HG02610 (cell line): ENCODE data around the gene ROBO2.

Experiments
- ATAC-seq: cut with Tn5 transposase; IDR thresholded peaks from one replicate; pipeline ENCODE4 v1.9.1; 2021; ENCODE audit warnings: mild to moderate bottlenecking, moderate library complexity; ENCODE audit not compliant: unreplicated experiment

ROBO2 gene

DNA sequence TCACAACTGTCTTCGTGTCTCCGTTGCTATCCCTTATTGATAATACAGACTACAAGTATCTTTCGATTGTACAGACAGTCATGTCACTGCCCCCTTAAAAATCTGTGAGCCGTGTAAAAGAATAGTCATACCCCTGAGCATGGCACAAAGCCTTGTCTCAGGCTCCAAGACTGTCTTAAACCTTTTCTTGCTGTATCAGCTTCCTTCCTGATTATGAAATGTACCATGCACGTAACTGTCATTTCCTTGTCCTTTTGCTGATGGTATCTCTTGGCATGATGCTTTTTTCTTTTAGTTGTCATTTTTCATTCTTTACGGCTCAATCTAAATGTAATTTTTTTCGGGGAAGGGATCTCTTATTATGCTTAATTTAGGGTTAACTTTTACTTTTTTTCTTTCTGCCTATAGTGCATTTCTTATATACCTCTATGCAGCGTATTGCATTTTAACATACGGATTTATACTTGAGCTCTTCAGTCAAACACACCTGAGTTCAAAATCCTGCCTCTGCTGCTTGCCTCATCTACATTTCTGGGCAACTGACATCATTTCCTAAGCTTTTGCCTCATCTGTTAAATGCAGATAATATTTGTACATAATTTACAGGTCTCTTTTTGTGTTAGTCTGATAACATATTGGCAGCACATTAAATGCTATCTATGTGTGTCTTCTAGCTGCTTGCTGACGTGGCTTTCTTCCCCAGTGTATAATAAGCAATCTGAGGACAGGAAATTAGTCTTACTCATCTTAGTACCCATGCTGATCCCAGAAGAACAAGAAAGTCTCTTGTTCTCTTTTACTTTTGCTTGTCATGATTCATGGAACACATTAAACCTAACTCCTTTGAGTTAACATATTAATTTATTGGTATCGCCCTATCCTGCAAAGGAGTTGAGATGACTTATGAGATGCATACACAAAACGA is 57.3 kb downstream of the ROBO2 start:
- ATAC-seq: no peak

DNA sequence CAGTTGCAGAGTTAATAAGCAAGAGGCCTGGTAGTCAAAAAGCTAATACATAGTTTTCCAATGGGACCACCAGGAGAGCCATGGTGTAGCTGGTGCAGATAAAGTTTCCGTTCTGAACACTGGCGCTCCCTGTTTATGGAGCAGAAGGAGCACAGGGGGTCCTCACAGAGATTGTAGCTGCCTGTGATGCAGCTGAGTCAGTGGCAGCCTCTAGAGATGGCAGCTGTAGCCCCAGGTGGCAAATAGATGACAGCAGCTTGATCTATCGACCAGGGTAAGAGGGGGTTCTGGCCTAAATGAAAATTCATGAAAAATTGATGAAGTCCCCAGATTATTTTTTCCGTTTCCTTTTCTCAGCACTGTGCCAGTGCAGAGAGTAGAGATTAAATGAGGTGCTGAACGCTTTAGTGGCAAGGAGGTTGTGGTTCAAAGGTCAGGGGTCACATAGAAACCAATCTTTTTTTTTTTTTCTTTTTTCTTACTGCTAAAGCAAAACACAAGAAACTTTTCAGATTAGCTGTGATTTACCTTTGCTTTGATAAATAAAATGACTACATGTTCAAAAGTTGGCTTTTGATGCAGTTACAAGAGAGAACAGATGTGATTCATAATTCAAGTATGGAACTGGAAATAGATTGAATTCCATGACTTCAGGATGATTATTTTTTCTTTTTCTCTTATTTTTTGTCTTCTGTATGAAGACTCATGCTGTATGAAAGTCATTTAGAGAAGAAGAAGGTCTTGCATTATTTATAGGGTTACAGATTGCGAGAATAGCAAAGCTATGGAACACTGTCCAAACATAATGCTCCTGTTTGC is 63.3 kb downstream of the ROBO2 start:
- no peak for ATAC-seq

DNA sequence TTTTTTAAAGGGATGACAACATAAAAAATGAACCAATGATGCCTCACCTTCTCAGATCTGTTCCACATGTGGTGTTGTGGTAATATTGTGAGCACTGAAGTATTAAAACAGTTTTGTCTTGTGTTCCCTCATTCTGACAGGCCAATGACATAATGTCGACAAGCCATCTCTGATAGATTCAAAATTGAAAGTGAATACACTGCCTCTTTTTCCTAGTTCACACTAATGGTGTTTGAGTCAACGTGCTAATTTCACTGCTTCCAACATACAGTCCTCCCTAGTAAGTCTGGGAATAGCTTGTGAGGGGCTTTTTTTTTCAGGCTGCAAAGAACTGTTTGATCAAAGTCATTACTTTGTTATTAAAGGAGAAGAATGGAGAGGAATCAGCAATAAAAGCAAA is 82.8 kb downstream of the ROBO2 start:
- ATAC-seq: no peak

DNA sequence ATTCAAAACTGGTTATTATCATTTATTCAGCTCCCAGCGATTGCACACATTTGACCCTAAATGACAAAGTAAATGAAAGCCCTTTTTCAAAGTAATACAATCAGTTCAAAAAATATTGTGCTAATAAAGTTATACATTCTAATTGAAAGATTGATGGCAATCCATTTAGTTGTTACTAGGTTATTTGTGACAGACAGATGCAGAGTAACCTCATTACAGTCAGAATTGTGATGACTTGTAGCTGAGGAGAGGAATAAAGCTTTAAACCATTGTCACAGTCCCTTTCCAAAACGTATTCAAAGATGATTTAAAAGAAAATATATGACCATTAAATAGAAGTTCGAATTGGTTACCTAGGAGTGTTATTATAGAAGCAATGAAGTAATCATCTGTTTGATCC is 86.1 kb downstream of the ROBO2 start:
- no peak for ATAC-seq

DNA sequence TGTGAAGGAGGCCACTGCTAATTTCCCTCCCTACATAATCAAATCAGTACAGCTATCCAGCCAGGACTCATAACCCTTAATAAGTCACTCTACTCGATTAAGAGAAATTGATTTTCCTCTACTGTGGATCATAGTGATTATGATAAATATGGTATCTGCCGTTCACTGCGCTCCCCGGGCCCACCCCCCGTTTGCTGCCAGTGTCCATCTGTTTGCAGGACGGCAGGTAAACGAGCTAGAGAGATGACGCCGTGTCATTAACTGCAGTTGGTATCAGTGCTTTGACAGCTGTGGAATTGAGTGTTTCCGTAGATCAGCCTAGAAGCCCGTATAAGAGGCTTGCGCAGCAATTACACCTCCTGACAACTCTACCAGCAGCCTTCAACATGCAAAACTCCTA is 94.9 kb downstream of the ROBO2 start:
- ATAC-seq: no peak

DNA sequence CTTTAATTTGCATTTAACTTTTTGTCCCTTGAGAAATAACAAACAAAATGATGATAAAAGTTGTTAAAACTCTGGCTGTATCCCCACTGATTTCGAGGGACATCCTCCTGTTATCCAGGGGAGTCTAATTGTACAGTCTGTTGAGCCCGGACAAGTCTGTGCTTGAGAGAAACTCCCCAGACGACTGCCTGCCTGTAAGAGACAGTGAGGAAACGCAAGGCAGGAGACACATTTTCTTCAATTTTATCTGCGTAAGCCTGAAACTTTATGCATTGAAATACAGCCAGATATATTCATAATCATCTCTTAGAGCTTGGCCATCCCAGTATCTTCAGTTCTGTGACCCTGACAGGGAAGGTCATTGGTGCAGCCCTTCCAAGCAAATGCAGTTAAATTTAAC is 97.7 kb downstream of the ROBO2 start:
- no peak for ATAC-seq

DNA sequence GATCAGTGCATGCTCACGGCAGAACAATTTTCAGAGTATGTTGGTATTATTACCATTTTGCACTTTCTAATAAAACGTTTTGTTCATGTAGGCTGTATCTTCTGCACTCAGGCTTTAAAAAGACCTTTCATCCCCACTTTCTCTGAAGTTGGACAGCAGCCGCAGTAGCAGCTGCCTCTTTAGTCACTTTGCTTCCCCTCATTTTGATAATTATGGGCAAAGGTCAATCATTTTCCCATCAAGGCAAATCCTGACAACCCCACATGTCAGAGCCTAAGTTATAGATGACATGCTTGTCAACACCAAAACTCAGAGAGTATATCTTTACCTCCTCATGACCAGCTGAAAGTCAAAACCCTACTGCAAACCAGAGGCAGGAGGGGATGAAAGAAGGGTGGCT is 99.7 kb downstream of the ROBO2 start:
- no peak for ATAC-seq

DNA sequence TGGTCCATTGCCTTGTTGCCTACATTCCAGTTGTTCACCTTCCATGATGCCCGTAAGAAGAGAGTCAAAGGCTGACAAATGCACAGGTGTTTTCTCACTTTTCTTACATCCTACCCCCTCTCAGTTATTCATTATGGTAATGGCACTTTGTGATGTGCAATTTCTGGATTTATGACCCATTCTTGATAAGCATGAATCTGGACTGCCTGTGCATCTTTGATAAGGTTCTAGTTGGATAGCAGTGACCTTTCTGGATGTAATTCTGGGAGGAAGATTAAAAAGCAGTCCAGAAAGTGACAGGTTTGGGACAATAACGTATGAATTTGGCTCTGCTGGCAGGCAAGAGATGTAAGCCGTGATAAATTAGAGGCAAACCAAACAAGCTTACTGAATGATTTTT is 101.5 kb downstream of the ROBO2 start:
- no peak for ATAC-seq

DNA sequence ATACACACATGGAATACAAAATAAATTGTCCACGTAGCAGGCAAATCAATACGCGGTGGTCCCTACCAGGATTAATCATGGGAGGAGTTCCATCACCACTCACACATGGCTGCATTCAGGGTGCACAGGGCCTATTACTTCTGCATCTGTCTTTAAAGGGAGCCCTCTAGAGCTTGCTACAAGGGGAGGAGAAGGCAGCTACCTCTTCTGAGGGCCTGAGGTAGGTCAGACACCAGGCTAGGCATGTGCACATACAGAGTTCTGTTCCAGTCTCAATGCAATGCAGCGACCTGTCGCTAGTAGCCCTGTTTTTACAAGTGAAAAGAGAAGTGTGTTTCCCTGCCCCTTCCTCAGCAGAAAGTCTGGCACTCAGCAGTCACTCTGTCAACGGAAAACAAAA is 102.7 kb downstream of the ROBO2 start:
- no peak for ATAC-seq

DNA sequence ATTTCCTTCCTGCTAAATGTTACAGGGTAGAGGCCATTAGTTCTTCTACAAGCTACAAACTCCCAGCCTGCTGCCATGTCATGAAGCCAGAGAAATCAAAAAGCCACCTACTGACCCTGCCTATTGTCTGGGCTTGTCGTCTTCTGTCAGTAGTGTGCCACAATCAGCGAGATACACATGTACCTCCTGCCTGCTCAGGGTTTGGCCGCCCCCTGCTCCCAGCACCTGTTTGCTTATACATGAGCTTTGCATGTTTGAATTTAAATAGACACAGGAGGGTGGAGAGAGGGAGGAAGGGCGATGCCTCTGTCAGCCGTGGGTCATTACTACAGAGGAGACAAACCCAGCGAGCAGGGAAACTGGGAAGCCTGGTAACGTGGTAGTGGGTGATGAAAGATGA is 106.1 kb downstream of the ROBO2 start:
- ATAC-seq: no peak

DNA sequence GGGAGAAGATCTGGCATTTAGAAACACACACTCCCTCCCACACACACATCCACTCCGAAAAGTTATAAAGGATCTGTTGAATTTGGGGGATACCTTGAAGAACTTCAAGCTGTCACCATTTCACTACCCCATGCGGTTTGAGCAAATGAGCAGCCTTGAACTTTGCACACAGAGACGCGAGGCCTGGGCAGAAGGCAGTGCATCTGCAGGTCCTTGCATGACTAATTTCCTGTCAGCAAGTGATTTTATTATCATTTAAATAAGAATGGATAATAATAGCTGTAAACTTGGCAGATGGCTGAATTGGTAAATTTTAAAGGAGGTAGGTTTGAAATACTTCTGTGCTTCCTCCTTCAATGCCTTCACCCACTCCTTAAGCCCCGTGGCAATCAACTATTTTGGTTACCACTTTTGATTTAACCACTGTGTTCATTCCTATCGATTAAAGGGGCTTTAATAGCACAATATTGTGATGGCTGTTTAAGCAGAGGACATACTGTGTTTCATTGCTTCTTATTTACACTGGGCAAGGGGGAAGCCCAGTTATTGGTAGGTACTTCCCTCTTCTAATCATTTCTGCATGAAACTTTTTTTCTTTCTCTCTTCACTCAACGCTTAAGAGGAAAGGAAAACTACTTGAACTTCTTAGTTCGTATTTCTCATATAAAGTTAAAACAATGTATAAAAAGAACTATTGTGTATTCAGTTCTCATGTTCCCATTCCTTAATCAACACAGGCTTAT is 108.1 kb downstream of the ROBO2 start:
- no peak for ATAC-seq

DNA sequence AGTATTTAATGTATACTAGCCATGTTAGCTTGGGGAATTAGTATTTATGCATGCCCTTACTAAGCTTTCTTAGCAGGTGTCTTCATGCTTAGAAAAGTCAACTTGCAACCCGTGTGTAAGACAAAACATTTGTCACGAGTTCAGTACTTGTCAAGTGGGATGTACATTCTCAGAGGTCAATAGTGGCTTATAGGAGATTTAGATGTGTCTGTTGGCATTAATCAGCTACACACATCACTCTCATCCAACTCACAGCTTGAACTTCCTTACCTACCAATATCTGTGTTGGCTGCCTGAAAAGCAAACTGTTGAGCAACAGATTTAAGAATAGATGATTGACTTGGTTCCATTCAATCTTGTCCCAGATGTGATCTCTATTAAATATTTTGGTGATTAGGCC is 109.5 kb downstream of the ROBO2 start:
- no peak for ATAC-seq

DNA sequence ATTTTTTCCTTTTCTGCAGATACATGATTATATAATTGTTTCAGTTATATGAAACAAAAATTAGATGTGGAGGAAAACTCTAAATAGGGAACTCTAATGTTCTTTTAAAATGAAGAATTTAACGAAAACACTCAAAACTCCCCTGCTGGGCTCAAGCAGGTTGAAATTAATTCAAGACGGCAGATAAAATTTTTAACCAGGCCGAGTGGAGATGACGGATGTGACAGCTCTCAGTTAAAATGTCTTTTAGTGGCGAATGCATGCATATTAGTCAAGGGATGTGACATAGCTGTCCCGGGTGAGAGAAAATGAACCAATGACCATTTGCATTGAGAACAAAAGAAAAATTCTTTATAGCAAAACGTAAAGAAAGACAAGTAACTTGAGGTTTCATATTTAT is 110.1 kb downstream of the ROBO2 start:
- ATAC-seq: no peak

DNA sequence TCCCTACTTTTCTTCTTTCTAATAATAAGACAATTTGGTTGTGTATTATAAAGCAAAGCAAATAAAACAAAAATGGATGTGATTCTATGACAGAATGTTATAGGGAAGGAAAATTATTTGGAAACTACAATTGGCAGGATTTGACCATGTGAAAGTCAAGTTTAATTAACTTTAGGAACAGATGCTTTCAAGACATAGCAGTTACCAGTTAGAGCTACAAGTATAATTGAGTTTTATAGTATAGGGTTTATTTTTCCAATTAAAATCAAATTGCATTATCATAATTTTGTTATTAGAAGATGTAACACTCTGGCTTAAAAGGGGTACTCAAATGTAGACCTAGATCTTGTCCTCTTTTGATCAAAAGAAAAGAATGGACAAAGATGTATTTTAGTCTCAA is 110.9 kb downstream of the ROBO2 start:
- ATAC-seq: no peak

DNA sequence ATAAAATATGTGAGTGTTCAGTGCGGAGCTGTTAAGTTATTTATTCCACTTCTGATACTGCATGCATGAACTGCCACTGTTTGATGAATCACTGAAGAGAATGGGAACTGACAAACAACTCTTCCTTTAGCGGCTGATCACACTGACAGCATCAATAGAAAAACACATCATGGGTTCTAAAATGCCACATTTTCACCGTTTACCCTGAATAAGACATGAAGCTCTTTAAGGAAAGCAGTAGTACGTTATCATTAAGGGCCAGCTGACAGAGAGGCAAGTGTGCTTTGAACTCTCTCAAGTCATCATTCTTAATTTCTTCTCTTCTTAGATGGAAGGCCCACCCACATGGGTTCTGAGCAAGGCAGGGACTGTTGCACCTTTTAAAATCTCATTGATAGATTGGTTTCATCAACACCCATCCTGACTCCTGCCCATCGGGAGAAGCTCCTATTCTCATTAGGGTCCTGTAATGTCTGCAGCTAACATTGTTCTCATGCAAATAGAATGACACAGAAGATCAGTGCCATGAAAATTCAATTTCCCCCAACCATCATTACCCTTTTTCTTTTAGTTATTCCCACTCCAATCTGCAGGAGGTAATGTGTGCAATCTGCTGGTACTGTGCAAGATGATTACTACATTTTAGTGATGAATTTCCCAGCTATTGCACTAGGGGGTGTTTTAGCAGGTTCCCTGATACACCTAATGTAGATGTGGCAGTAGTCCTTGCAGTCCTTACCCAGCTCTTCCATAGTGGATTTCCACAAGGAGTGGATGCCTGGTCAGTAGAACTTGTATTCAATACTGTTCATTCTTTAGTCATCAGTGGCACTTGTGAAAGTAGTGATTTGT is 119.1 kb downstream of the ROBO2 start:
- no peak for ATAC-seq

DNA sequence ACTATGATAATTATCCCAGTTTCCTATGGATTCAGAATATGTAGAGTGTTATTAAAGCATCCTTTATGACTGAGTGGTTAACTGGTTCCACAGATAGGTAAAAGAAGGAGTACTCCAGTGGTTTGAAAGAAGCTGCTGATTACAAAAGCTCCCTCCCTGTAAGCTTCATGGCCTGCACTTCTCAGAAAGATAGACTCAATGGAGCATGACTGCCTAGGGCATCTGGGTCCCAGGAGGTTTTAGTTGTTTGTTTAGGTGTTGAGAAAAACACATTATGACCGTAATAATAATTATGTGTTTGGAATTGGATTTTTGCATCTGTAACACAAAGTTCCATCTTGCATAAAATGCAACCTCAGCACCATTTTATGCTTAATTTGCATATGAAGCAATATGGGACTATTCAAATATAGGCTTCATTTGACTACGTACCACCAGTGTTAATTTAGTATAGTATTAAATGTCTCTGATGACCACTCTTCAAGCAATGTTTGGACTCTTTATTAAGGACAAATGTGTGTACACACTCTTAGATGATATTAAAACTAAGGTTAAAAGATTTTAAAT is 121.1 kb downstream of the ROBO2 start:
- ATAC-seq: no peak

DNA sequence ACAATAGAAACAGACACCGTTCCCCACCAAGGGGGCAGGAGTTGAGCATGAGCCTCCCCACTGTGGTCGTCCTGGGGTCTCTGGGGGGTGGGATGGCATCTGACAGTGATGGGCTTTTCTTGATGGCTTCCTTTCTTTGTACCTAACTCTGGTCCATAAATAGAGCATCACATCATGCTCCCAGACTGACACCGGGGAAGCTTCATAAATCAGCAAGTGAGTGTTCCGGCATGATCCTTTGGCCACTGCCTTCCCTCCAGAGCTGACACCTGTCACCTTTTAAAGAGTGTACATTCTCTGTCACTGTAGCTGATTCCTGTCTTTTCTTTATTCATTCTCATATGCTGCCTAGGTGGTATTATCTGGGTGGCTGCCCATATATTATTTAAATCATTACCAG is 129.9 kb downstream of the ROBO2 start:
- no peak for ATAC-seq

DNA sequence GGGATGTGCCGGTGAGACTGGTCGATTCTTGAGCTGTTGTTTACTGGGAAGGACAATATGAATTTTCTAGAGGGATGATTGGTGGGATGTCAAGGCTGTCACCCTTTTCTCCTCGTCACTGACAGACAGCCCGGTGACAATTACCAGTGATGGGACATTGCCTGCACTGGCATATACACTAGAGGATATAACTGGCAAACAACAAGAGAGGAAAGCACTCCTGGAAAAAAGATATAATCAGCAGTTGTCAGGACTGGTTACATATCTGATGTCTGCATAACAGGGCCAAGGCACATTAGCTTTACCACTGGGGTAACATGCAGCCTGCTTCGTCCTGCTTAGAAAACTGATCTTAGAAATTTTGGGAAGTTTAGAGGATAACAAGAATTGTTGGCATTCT is 131.1 kb downstream of the ROBO2 start:
- ATAC-seq: no peak

DNA sequence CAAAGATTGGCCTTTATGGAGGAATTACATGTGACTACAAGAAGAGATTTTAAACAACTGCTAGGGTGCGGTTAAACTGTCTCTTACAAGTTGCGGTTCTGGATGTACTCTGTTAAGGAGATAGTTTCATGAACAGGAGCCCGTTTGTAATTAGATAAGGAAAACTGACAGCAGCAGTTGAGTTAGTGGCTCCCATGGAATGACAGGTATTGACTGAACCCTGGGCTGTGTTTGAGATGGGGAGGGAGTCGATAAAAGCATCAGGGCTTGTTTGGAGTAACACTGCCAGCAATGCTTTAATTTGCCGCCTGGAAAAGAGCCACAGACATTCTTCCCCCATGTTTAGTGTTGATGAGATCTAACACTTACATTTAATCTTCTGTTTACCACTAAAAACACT is 139.9 kb downstream of the ROBO2 start:
- ATAC-seq: no peak

DNA sequence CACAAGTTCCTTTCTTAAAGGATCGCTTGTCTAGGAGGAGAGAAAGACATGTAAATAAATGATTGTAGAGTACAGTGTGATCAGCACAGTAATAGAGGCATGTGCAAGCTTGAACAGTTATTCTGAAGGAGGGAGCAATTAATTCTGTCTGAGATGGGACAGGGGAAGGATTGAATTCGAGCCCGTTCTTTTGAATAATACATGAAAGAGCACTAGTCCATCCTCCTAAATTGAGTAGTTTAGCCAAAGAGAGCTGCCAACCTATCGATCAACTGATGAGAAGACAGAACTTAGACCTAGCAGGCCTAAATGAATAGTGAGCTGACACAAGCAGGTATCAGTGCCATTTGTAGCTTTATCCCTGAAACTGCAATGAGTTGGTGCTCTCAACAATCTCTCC is 142.4 kb downstream of the ROBO2 start:
- ATAC-seq: no peak
